Type B pancreatic cell (in vitro differentiated cells): Measurements from ENCODE around the gene KLHL26. TPM values are rescaled to one million over a fixed set of nuclear protein-coding genes. Genes with fewer than 3 reads are reported as not detected.
"Not testable (repeated sequence)": the region's sequence is repeated elsewhere in the genome, so short reads cannot be mapped to it uniquely, and the experiment has no call there.

ENCODE experiments used
- DNase-seq: peaks from one replicate; pipeline ENCODE4 v3.0.0; 2021; ENCODE audit warnings: mixed read lengths; ENCODE audit not compliant: unreplicated experiment; ENCODE audit errors: extremely low spot score
- H3K27ac Mint-ChIP-seq: 2 replicates; pipeline ENCODE4 v1.8.0; 2021; ENCODE audit warnings: mild to moderate bottlenecking, mixed read lengths
- H3K27me3 Mint-ChIP-seq: 2 replicates; pipeline ENCODE4 v1.8.0; 2021; ENCODE audit warnings: mixed read lengths
- H3K36me3 Mint-ChIP-seq: 2 replicates; pipeline ENCODE4 v1.8.0; 2021; ENCODE audit warnings: mixed read lengths
- H3K4me1 Mint-ChIP-seq: one replicate; pipeline ENCODE4 v1.8.0; 2021; ENCODE audit warnings: mixed read lengths; ENCODE audit not compliant: unreplicated experiment
- H3K4me3 Mint-ChIP-seq: 2 replicates; pipeline ENCODE4 v1.8.0; 2021; ENCODE audit warnings: mild to moderate bottlenecking, mixed read lengths
- H3K9me3 Mint-ChIP-seq: 2 replicates; pipeline ENCODE4 v1.8.0; 2021; ENCODE audit warnings: mixed read lengths
- CTCF ChIP-seq: fragments of 200-600 bp; sonication (generic); conservative IDR thresholded peaks from 2 replicates; pipeline ENCODE4 v1.5.0; 2021; ENCODE audit warnings: antibody characterized with exemption, mild to moderate bottlenecking
- total RNA-seq: library from RNA; stranded (reverse); gene quantifications from 2 replicates; pipeline ENCODE4 v1.2.1, GENCODE V29; 2021; ENCODE audit warnings: low replicate concordance

The KLHL26 gene
- total RNA-seq, 1 donor from 2014 or later = 11.1 TPM

- H3K27ac Mint-ChIP-seq = peak overlapping the region; percentile 93
- no peaks in the 10 kb centered on the region for H3K9me3 Mint-ChIP-seq
- peak overlapping the region; percentile 93 for H3K4me3 Mint-ChIP-seq
- no peaks in the 10 kb centered on the region for H3K36me3 Mint-ChIP-seq
- peaks cover 17% of the 10 kb centered on the region for H3K27me3 Mint-ChIP-seq
- H3K4me1 Mint-ChIP-seq = peaks cover 14% of the 10 kb centered on the region
- no peak for TF ChIP-seq CTCF
- DNase-seq = no peak
Measured at GRCh38 chr19:18589380-18590272, 47.2 kb upstream of the KLHL26 start.

GRCh38 chr19:18590273-18591272 is 46.3 kb upstream of the KLHL26 start:
- H3K9me3 Mint-ChIP-seq = no peaks in the 10 kb centered on the region
- H3K27ac Mint-ChIP-seq = peak overlapping the region; percentile 93

DNA sequence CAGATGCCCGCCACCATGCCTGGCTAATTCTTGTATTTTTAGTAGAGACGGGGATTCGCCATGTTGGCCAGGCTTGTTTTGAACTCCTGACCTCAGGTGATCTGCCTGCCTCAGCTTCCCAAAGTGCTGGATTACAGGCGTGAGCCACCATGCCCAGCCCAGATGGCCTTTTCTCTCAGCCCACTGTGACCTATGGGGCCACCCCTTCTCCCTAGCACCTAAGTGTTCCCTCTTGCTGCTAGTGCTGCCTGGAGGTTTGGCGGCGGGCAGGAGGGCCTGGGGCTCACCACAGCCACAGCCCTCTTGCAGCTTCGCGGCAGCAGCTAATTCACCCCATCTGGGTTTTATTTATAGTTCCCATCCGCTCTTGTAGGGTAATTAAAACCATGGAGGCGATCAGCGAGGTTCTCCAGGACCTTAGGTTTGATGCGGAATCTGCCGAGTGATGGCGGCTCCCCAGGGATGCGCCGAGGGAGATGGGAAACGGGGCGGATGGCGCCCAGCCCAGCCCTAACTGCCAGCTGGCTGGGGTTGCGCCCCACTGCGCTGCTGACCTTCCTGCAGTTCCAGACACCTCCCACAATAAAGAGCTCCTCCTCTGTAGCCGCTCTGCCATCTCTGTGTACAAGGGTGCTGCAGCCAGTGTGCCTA is 45.0 kb upstream of the KLHL26 start:
- no peaks in the 10 kb centered on the region for H3K9me3 Mint-ChIP-seq

More at GRCh38 chr19:18590273-18591272, 46.3 kb upstream of the KLHL26 start:
- peak; percentile 74 for TF ChIP-seq CTCF
- H3K36me3 Mint-ChIP-seq = no peaks in the 10 kb centered on the region
- H3K4me3 Mint-ChIP-seq = peak overlapping the region; percentile 93
- peaks cover 16% of the 10 kb centered on the region for H3K27me3 Mint-ChIP-seq
- peaks cover 17% of the 10 kb centered on the region for H3K4me1 Mint-ChIP-seq
- peak; percentile 85 for DNase-seq

GRCh38 chr19:18592732-18593131 is 44.1 kb upstream of the KLHL26 start:
- H3K27ac Mint-ChIP-seq, H3K36me3 Mint-ChIP-seq, DNase-seq, H3K4me3 Mint-ChIP-seq, H3K9me3 Mint-ChIP-seq: not testable (repeated sequence)
- Mint-ChIP-seq H3K27me3 (peaks cover 16% of the 10 kb centered on the region), H3K4me1 (peaks cover 22% of the 10 kb centered on the region)

More for the DNA sequence above, 45.0 kb upstream of the KLHL26 start:
- DNase-seq = no peak
- H3K4me3 Mint-ChIP-seq = peak overlapping the region; percentile 25
- peaks cover 20% of the 10 kb centered on the region for H3K4me1 Mint-ChIP-seq
- peaks cover 16% of the 10 kb centered on the region for H3K27me3 Mint-ChIP-seq
- no peaks in the 10 kb centered on the region for H3K36me3 Mint-ChIP-seq
- TF ChIP-seq CTCF = no peak
- H3K27ac Mint-ChIP-seq = no peak overlapping the region

- Mint-ChIP-seq H3K27me3 (peaks cover 19% of the 10 kb centered on the region), H3K4me1 (peaks cover 23% of the 10 kb centered on the region), H3K27ac (peak overlapping the region; percentile 51), H3K4me3 (peak overlapping the region; percentile 70), H3K9me3 (no peaks in the 10 kb centered on the region), H3K36me3 (no peaks in the 10 kb centered on the region)
- TF ChIP-seq CTCF = no peak
- peak; percentile 66 for DNase-seq
Measured at GRCh38 chr19:18593367-18594095, 43.3 kb upstream of the KLHL26 start.
